Mesenchymal stem cell (in vitro differentiated cells and primary cell): ENCODE results near the gene SEC16A.
A peak's percentile ranks its signal among the peaks of the same experiment; 100 is the strongest.

Experiments used
- DNase-seq: peaks from one replicate; pipeline ENCODE4 v3.0.0-alpha.2; 2013
- H2AFZ ChIP-seq: one replicate; pipeline ENCODE4 v1.6.1; 2013; ENCODE audit warnings: low read depth, mild to moderate bottlenecking, control low read depth, inconsistent platforms, low read length, moderate library complexity
- H2AK5ac ChIP-seq: 2 replicates; pipeline ENCODE4 v1.6.1; 2013; ENCODE audit warnings: low read length, moderate library complexity, mild to moderate bottlenecking, inconsistent platforms; ENCODE audit not compliant: severe bottlenecking
- H2BK120ac ChIP-seq: one replicate; pipeline ENCODE4 v1.6.1; 2013; ENCODE audit warnings: low read depth, mild to moderate bottlenecking, inconsistent platforms, low read length, moderate library complexity
- H2BK12ac ChIP-seq, 2 experiments: one replicate each; pipeline ENCODE4 v1.6.1; 2013; ENCODE audit warnings: inconsistent platforms in 2 of 2, low read length in 2 of 2, mild to moderate bottlenecking in 2 of 2, moderate library complexity in 2 of 2, control low read depth in 1 of 2
- H2BK15ac ChIP-seq: one replicate; pipeline ENCODE4 v1.6.1; 2013; ENCODE audit warnings: mild to moderate bottlenecking, low read depth, inconsistent platforms; ENCODE audit not compliant: poor library complexity, severe bottlenecking
- H2BK5ac ChIP-seq: 2 replicates; pipeline ENCODE4 v1.6.1; 2013; ENCODE audit warnings: low read depth, mild to moderate bottlenecking, low read length, control low read depth, inconsistent platforms; ENCODE audit not compliant: poor library complexity, severe bottlenecking
- H3K14ac ChIP-seq, 2 experiments: one replicate each; pipeline ENCODE4 v1.6.1; 2013; ENCODE audit warnings: inconsistent platforms in 2 of 2, low read length in 2 of 2, control low read depth in 1 of 2, mild to moderate bottlenecking in 1 of 2, moderate library complexity in 1 of 2
- H3K18ac ChIP-seq, 2 experiments: one replicate each; pipeline ENCODE4 v1.6.1; 2013; ENCODE audit warnings: inconsistent platforms in 2 of 2, low read length in 2 of 2, control low read depth in 1 of 2, low read depth in 1 of 2, mild to moderate bottlenecking in 1 of 2
- H3K23ac ChIP-seq, 2 experiments: one replicate each; pipeline ENCODE4 v1.6.1; 2013; ENCODE audit warnings: inconsistent platforms in 2 of 2, low read length in 2 of 2, mild to moderate bottlenecking in 2 of 2, moderate library complexity in 2 of 2, control low read depth in 1 of 2
- H3K27ac ChIP-seq: 2 replicates; pipeline ENCODE4 v1.5.1; 2013; ENCODE audit warnings: mild to moderate bottlenecking, moderate library complexity, low read length, control low read depth, inconsistent platforms; ENCODE audit not compliant: poor library complexity, severe bottlenecking
- H3K27me3 ChIP-seq, 2 experiments: 2 replicates each; pipeline versions ENCODE4 v1.6.1 to v1.7.0; 2013; ENCODE audit warnings: low read length in 2 of 2, mild to moderate bottlenecking in 2 of 2, moderate library complexity in 2 of 2, control low read depth in 1 of 2, inconsistent platforms in 1 of 2; ENCODE audit not compliant: control insufficient read depth in 1 of 2, insufficient read depth in 1 of 2
- H3K36me3 ChIP-seq, 2 experiments: 2 replicates each; pipeline versions ENCODE4 v1.6.1 to v1.7.0; 2013; ENCODE audit warnings: low read length in 2 of 2, control low read depth in 1 of 2, inconsistent platforms in 1 of 2, low read depth in 1 of 2, mild to moderate bottlenecking in 1 of 2; ENCODE audit not compliant: insufficient read depth in 2 of 2, control insufficient read depth in 1 of 2
- H3K4ac ChIP-seq, 2 experiments: one replicate each; pipeline ENCODE4 v1.6.1; 2013; ENCODE audit warnings: inconsistent platforms in 2 of 2, low read length in 2 of 2, mild to moderate bottlenecking in 2 of 2, moderate library complexity in 2 of 2, control low read depth in 1 of 2, low read depth in 1 of 2
- H3K4me1 ChIP-seq: 2 replicates; pipeline ENCODE4 v1.6.1; 2013; ENCODE audit warnings: low read depth, low read length, control low read depth; ENCODE audit not compliant: control insufficient read depth, insufficient read depth
- H3K4me2 ChIP-seq: 2 replicates; pipeline ENCODE4 v1.6.1; 2013; ENCODE audit warnings: low read length, mild to moderate bottlenecking, inconsistent platforms; ENCODE audit not compliant: poor library complexity, severe bottlenecking
- H3K4me3 ChIP-seq, 2 experiments: 2 replicates each; pipeline versions ENCODE4 v1.5.1 to v1.7.0; 2013; ENCODE audit warnings: low read length in 2 of 2, mild to moderate bottlenecking in 2 of 2, control low read depth in 1 of 2, low read depth in 1 of 2; ENCODE audit not compliant: insufficient read depth in 1 of 2
- H3K79me1 ChIP-seq: replicated peaks from 2 replicates; pipeline ENCODE4 v1.6.1; 2013; ENCODE audit warnings: mild to moderate bottlenecking, control low read depth, low read length, inconsistent platforms; ENCODE audit not compliant: poor library complexity, severe bottlenecking
- H3K9ac ChIP-seq: 2 replicates; pipeline ENCODE4 v1.7.0; 2013; ENCODE audit warnings: mild to moderate bottlenecking, low read length, moderate library complexity
- H3K9me3 ChIP-seq: 2 replicates; pipeline ENCODE4 v1.7.0; 2013; ENCODE audit warnings: mild to moderate bottlenecking, low read length; ENCODE audit not compliant: control insufficient read depth
- H4K8ac ChIP-seq: one replicate; pipeline ENCODE4 v1.6.1; 2013; ENCODE audit warnings: inconsistent platforms, mild to moderate bottlenecking, low read length, moderate library complexity
- H4K91ac ChIP-seq: one replicate; pipeline ENCODE4 v1.6.1; 2013; ENCODE audit warnings: mild to moderate bottlenecking, low read length, inconsistent platforms
- WGBS: methylation state at CpG from one replicate; pipeline ENCODE4 v1.1.7; 2013; ENCODE audit warnings: mixed read lengths; 5-methylcytosine and 5-hydroxymethylcytosine counted together

Gene SEC16A

GRCh38 chr9:136459425-136459824 is 23.4 kb downstream of the SEC16A start:
- no peak overlapping the region for H2BK12ac ChIP-seq
- no peak overlapping the region for H2AK5ac ChIP-seq
- peaks cover 59% of the 10 kb centered on the region for H3K79me1 ChIP-seq
- no peak overlapping the region for H3K18ac ChIP-seq
- peaks cover 94 to 95% of the 10 kb centered on the region in 2 experiments for H3K36me3 ChIP-seq
- no peak overlapping the region for H2BK120ac ChIP-seq
- no peak for DNase-seq
- no peaks in the 10 kb centered on the region for H3K9me3 ChIP-seq
- H3K4me1 ChIP-seq: no peaks in the 10 kb centered on the region
- H3K9ac ChIP-seq: no peak overlapping the region
- 96% methylated on average over 28 of the region's 28 CpGs for WGBS
- H2AFZ ChIP-seq: no peak overlapping the region
- H4K8ac ChIP-seq: no peak overlapping the region
- H3K23ac ChIP-seq: no peak overlapping the region
- H4K91ac ChIP-seq: no peak overlapping the region
- H2BK5ac ChIP-seq: no peak overlapping the region
- H3K4me2 ChIP-seq: no peak overlapping the region
- H3K4me3 ChIP-seq: no peak overlapping the region
- no peaks in the 10 kb centered on the region for H3K27me3 ChIP-seq
- H3K4ac ChIP-seq: no peak overlapping the region
- no peak overlapping the region for H2BK15ac ChIP-seq
- H3K14ac ChIP-seq: no peak overlapping the region
- H3K27ac ChIP-seq: no peak overlapping the region

DNA sequence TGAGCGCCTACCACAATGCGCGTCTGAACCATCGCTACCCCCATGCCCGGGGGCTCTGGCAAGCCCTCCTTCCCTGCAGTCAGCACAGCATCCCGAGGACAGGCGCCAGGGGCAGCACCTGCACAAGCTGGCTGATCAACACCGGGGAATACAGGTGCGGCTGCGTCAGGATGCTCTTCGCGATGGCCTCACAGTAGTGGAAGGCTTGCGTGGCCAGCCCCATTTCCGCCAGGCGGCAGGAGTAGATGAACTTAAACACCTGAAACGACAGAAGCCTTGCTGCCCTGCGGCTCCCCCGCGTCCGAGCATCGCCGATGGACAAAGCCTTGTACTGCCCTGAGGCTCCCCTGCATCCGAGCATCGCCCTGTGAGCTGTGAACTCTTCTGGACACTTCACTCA is 25.5 kb downstream of the SEC16A start:
- Histone ChIP-seq H3K4me2 (no peak overlapping the region), H2BK12ac (no peak overlapping the region), H3K9me3 (no peaks in the 10 kb centered on the region), H3K4me1 (no peaks in the 10 kb centered on the region), H2BK5ac (no peak overlapping the region), H2BK120ac (no peak overlapping the region), H2BK15ac (no peak overlapping the region), H3K27me3 (no peaks in the 10 kb centered on the region), H3K23ac (no peak overlapping the region), H4K91ac (no peak overlapping the region), H3K4me3 (no peak overlapping the region), H3K4ac (no peak overlapping the region), H3K9ac (no peak overlapping the region), H3K36me3 (peaks cover 86 to 88% of the 10 kb centered on the region in 2 experiments), H2AFZ (no peak overlapping the region), H3K18ac (no peak overlapping the region), H4K8ac (no peak overlapping the region), H3K27ac (no peak overlapping the region), H3K14ac (no peak overlapping the region), H2AK5ac (no peak overlapping the region), H3K79me1 (peaks cover 51% of the 10 kb centered on the region)
- DNase-seq: no peak
- 98% methylated on average over 24 of the region's 24 CpGs for WGBS

DNA sequence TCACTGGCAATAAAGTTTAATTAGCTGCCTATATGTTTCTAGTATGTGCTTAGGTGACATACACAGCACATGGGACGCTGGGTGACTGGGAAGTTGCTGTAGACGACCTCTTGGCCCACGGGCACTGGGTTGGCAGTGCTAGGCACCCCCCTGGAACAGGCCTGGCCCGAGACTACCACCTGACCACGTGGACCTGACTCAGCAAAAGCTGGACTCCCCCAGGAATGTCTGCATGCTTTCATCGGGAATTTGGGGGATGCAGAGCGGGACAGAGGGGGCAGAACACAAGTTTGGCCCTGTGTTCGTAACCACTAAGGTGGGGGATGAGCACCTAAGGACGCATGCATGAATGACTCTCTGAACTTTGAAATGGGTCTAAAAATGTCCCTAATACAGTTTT is 26.6 kb downstream of the SEC16A start:
- no peak overlapping the region for H3K27ac ChIP-seq
- no peak overlapping the region for H4K91ac ChIP-seq
- H3K9me3 ChIP-seq: no peaks in the 10 kb centered on the region
- H3K4ac ChIP-seq: no peak overlapping the region
- no peak for DNase-seq
- H3K4me3 ChIP-seq: no peak overlapping the region
- H2AK5ac ChIP-seq: no peak overlapping the region
- H2BK120ac ChIP-seq: no peak overlapping the region
- no peak overlapping the region for H2BK5ac ChIP-seq
- H3K27me3 ChIP-seq: no peaks in the 10 kb centered on the region
- H3K18ac ChIP-seq: no peak overlapping the region
- H3K23ac ChIP-seq: no peak overlapping the region
- no peak overlapping the region for H3K14ac ChIP-seq
- H3K9ac ChIP-seq: no peak overlapping the region
- H2AFZ ChIP-seq: no peak overlapping the region
- H3K79me1 ChIP-seq: peaks cover 49% of the 10 kb centered on the region
- H3K4me2 ChIP-seq: no peak overlapping the region
- H3K36me3 ChIP-seq: peaks cover 80 to 87% of the 10 kb centered on the region in 2 experiments
- H2BK12ac ChIP-seq: no peak overlapping the region
- no peaks in the 10 kb centered on the region for H3K4me1 ChIP-seq
- H2BK15ac ChIP-seq: no peak overlapping the region
- 97% methylated on average over 9 of the region's 9 CpGs for WGBS
- no peak overlapping the region for H4K8ac ChIP-seq

GRCh38 chr9:136455043-136456002 is 27.5 kb downstream of the SEC16A start:
- no peak overlapping the region for H2BK120ac ChIP-seq
- peaks cover 80 to 88% of the 10 kb centered on the region in 2 experiments for H3K36me3 ChIP-seq
- peaks cover 51% of the 10 kb centered on the region for H3K79me1 ChIP-seq
- H3K18ac ChIP-seq: no peak overlapping the region
- WGBS: 95% methylated on average over 43 of the region's 43 CpGs
- H3K27me3 ChIP-seq: no peaks in the 10 kb centered on the region
- no peaks in the 10 kb centered on the region for H3K4me1 ChIP-seq
- H3K4me3 ChIP-seq: no peak overlapping the region
- no peak for DNase-seq
- no peak overlapping the region for H2BK5ac ChIP-seq
- H3K23ac ChIP-seq: no peak overlapping the region
- H2BK12ac ChIP-seq: no peak overlapping the region
- H3K14ac ChIP-seq: no peak overlapping the region
- H3K4me2 ChIP-seq: no peak overlapping the region
- H3K9ac ChIP-seq: no peak overlapping the region
- H3K4ac ChIP-seq: no peak overlapping the region
- H4K91ac ChIP-seq: peak overlapping the region; percentile 28
- H2BK15ac ChIP-seq: no peak overlapping the region
- H2AFZ ChIP-seq: no peak overlapping the region
- H4K8ac ChIP-seq: no peak overlapping the region
- no peak overlapping the region for H2AK5ac ChIP-seq
- H3K9me3 ChIP-seq: no peaks in the 10 kb centered on the region
- H3K27ac ChIP-seq: no peak overlapping the region
